Suppressor macrophage treated with lipopolysaccharide for 1 hour (primary cell): ENCODE measurements around the gene EPG5.
"Not testable (repeated sequence)": the region's sequence is repeated elsewhere in the genome, so short reads cannot be mapped to it uniquely, and the experiment has no call there.

Source experiments
- DNase-seq, 3 donors: peaks; one replicate each; pipeline ENCODE4 v3.0.0-alpha.2; 2020 to 2022

EPG5 gene

GRCh38 chr18:45974088-45974536 lies 7.0 kb upstream of the EPG5 start:
- peak; percentile 87 to 99 (median 95) for DNase-seq

- DNase-seq, result not testable (repeated sequence)
Observed at GRCh38 chr18:45964913-45965312, 2.2 kb downstream of the EPG5 start.

GRCh38 chr18:45962866-45963265 lies 4.3 kb downstream of the EPG5 start:
- DNase-seq, result peak; percentile 46 to 81 (median 73)

- peak; percentile 66 to 77 (median 72) for DNase-seq
Observed at GRCh38 chr18:45962461-45962860, 4.7 kb downstream of the EPG5 start.

- not testable (repeated sequence) for DNase-seq
Observed at GRCh38 chr18:45959484-45959883, 7.6 kb downstream of the EPG5 start.

- peak in 1 of 3 donors; percentile 43 for DNase-seq
Observed at GRCh38 chr18:45958730-45959129, 8.4 kb downstream of the EPG5 start.

- DNase-seq, result no peak
Observed at GRCh38 chr18:45958027-45958426, 9.1 kb downstream of the EPG5 start.

- no peak for DNase-seq
Observed at GRCh38 chr18:45957100-45957499, 10.0 kb downstream of the EPG5 start.

GRCh38 chr18:45954070-45954934 lies 12.8 kb downstream of the EPG5 start:
- peak in 1 of 3 donors; percentile 31 for DNase-seq

- peak; percentile 76 to 87 (median 84) for DNase-seq
Observed at GRCh38 chr18:45951016-45951714, 16.0 kb downstream of the EPG5 start.

GRCh38 chr18:45945669-45946068 lies 21.5 kb downstream of the EPG5 start:
- no peak for DNase-seq

GRCh38 chr18:45940724-45941123 lies 26.4 kb downstream of the EPG5 start:
- no peak for DNase-seq

- DNase-seq, result no peak
Observed at GRCh38 chr18:45939236-45939635, 27.9 kb downstream of the EPG5 start.

- no peak for DNase-seq
Observed at GRCh38 chr18:45938488-45938935, 28.6 kb downstream of the EPG5 start.

GRCh38 chr18:45935591-45936335 lies 31.4 kb downstream of the EPG5 start:
- no peak for DNase-seq

GRCh38 chr18:45932708-45933107 lies 34.4 kb downstream of the EPG5 start:
- no peak for DNase-seq

- no peak for DNase-seq
Observed at GRCh38 chr18:45930963-45931362, 36.2 kb downstream of the EPG5 start.

GRCh38 chr18:45926691-45927090 lies 40.4 kb downstream of the EPG5 start:
- no peak for DNase-seq

- no peak for DNase-seq
Observed at GRCh38 chr18:45926085-45926484, 41.0 kb downstream of the EPG5 start.

- DNase-seq, result no peak
Observed at GRCh38 chr18:45923138-45923537, 44.0 kb downstream of the EPG5 start.

- peak; percentile 14 to 36 (median 34) for DNase-seq
Observed at GRCh38 chr18:45920367-45920766, 46.8 kb downstream of the EPG5 start.

GRCh38 chr18:45916302-45916701 lies 50.8 kb downstream of the EPG5 start:
- DNase-seq, result no peak

GRCh38 chr18:45913276-45913675 lies 53.9 kb downstream of the EPG5 start:
- no peak for DNase-seq
